LoVo (cell line): Measurements from ENCODE around the gene PHF14.

ENCODE experiments used
- DNase-seq: peaks from one replicate; pipeline ENCODE4 v3.0.0-alpha.2; 2016; ENCODE audit warnings: low spot score

Gene PHF14

GRCh38 chr7:11172835-11173234 is 199.2 kb downstream of the PHF14 start:
- DNase-seq = no peak

GRCh38 chr7:11175371-11175770 is 201.7 kb downstream of the PHF14 start:
- no peak for DNase-seq

- no peak for DNase-seq
These were observed 202.2 kb downstream of the PHF14 start for GRCh38 chr7:11175887-11176286.

- DNase-seq = no peak
These were observed 203.4 kb downstream of the PHF14 start for GRCh38 chr7:11176985-11177555.

- DNase-seq = no peak
These were observed 204.1 kb downstream of the PHF14 start for GRCh38 chr7:11177793-11178192.

- DNase-seq = no peak
These were observed 207.9 kb downstream of the PHF14 start for GRCh38 chr7:11181590-11181989.

- no peak for DNase-seq
These were observed 209.1 kb downstream of the PHF14 start for GRCh38 chr7:11182736-11183135.

- DNase-seq = no peak
These were observed 211.6 kb downstream of the PHF14 start for GRCh38 chr7:11185179-11185815.

GRCh38 chr7:11188529-11189310 is 215.0 kb downstream of the PHF14 start:
- no peak for DNase-seq

- no peak for DNase-seq
These were observed 217.4 kb downstream of the PHF14 start for GRCh38 chr7:11191081-11191480.

- no peak for DNase-seq
These were observed 218.0 kb downstream of the PHF14 start for GRCh38 chr7:11191574-11192220.

- DNase-seq = no peak
These were observed 218.8 kb downstream of the PHF14 start for GRCh38 chr7:11192506-11192905.

GRCh38 chr7:11193131-11193867 is 219.6 kb downstream of the PHF14 start:
- no peak for DNase-seq

- no peak for DNase-seq
These were observed 220.2 kb downstream of the PHF14 start for GRCh38 chr7:11193888-11194287.

GRCh38 chr7:11194492-11194891 is 220.8 kb downstream of the PHF14 start:
- DNase-seq = no peak

- no peak for DNase-seq
These were observed 221.8 kb downstream of the PHF14 start for GRCh38 chr7:11195502-11195901.

- DNase-seq = no peak
These were observed 222.5 kb downstream of the PHF14 start for GRCh38 chr7:11196143-11196542.

GRCh38 chr7:11203224-11203623 is 229.6 kb downstream of the PHF14 start:
- no peak for DNase-seq

- DNase-seq = no peak
These were observed 230.0 kb downstream of the PHF14 start for GRCh38 chr7:11203683-11204082.

- no peak for DNase-seq
These were observed 232.7 kb downstream of the PHF14 start for GRCh38 chr7:11206177-11206899.

- DNase-seq = no peak
These were observed 233.9 kb downstream of the PHF14 start for GRCh38 chr7:11207565-11207964.
